GM18519 (cell line): ENCODE data around the gene CTTN.
"Not testable (repeated sequence)": the region's sequence is repeated elsewhere in the genome, so short reads cannot be mapped to it uniquely, and the experiment has no call there.

Source experiments
- ATAC-seq: cut with Tn5 transposase; IDR thresholded peaks from one replicate; pipeline ENCODE4 v1.9.1; 2021; ENCODE audit warnings: mild to moderate bottlenecking, moderate library complexity; ENCODE audit not compliant: unreplicated experiment, low FRiP score

Gene CTTN

GRCh38 chr11:70378506-70379134 lies 19.7 kb upstream of the CTTN start:
- ATAC-seq = no peak

GRCh38 chr11:70381350-70381749 lies 17.0 kb upstream of the CTTN start:
- no peak for ATAC-seq

GRCh38 chr11:70381872-70382861 lies 16.2 kb upstream of the CTTN start:
- no peak for ATAC-seq

GRCh38 chr11:70383664-70384565 lies 14.4 kb upstream of the CTTN start:
- no peak for ATAC-seq

- ATAC-seq = no peak
Observed at GRCh38 chr11:70384566-70385152, 13.7 kb upstream of the CTTN start.

- ATAC-seq = no peak
Observed at GRCh38 chr11:70387564-70387963, 10.8 kb upstream of the CTTN start.

GRCh38 chr11:70389201-70389600 lies 9.1 kb upstream of the CTTN start:
- ATAC-seq = no peak

GRCh38 chr11:70390882-70391281 lies 7.4 kb upstream of the CTTN start:
- ATAC-seq = not testable (repeated sequence)

- no peak for ATAC-seq
Observed at GRCh38 chr11:70394211-70394950, 3.9 kb upstream of the CTTN start.

- ATAC-seq = no peak
Observed at GRCh38 chr11:70397336-70397982, 870 bp upstream of the CTTN start.

GRCh38 chr11:70398834-70399680 lies 728 bp downstream of the CTTN start:
- no peak for ATAC-seq

GRCh38 chr11:70399681-70400112 lies 1.4 kb downstream of the CTTN start:
- no peak for ATAC-seq

GRCh38 chr11:70400643-70401042 lies 2.3 kb downstream of the CTTN start:
- no peak for ATAC-seq

- ATAC-seq = no peak
Observed at GRCh38 chr11:70402016-70402415, 3.7 kb downstream of the CTTN start.

GRCh38 chr11:70402685-70403084 lies 4.4 kb downstream of the CTTN start:
- no peak for ATAC-seq

GRCh38 chr11:70404244-70404643 lies 5.9 kb downstream of the CTTN start:
- ATAC-seq = no peak

- no peak for ATAC-seq
Observed at GRCh38 chr11:70405679-70406395, 7.5 kb downstream of the CTTN start.

GRCh38 chr11:70407121-70407520 lies 8.8 kb downstream of the CTTN start:
- no peak for ATAC-seq
